ENCODE results near the gene APP. TPM values are rescaled to one million over a fixed set of nuclear protein-coding genes. Genes with fewer than 3 reads are reported as not detected.

APP gene
- total RNA-seq, 1 experiment from 2014 or later, result 560 TPM

DNA sequence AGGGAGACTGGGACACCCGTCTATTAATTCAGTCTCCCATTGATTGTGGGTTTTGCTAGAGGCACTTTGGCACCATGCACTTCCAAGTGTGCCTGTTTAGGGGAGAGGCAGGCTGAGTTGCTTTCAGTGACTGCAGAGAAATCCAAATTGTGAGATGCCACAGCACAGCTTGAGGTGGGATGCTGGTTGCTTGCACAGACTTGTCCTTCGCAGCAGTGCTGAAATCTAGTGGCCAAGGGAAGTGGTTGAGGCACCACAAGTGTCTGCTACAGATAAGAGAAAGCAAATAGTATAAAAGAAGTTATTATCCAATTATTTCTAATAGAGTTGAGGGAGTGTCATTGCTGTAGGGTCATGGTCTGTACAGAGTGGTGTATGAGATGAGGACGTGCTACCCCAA is 40.0 kb upstream of the APP start:
- TF ChIP-seq EMX1 (CRISPR knock-in tag; IDR thresholded peaks at IDR 0.05) (no peak), ZNF671 (CRISPR knock-in tag; IDR thresholded peaks at IDR 0.05) (no peak), NFATC4 (CRISPR knock-in tag; IDR thresholded peaks at IDR 0.05) (no peak)
- TF ChIP-seq, protein P1, sequence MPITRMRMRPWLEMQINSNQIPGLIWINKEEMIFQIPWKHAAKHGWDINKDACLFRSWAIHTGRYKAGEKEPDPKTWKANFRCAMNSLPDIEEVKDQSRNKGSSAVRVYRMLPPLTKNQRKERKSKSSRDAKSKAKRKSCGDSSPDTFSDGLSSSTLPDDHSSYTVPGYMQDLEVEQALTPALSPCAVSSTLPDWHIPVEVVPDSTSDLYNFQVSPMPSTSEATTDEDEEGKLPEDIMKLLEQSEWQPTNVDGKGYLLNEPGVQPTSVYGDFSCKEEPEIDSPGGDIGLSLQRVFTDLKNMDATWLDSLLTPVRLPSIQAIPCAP (CRISPR knock-in tag; IDR thresholded peaks at IDR 0.05), result no peak
- no peak overlapping the region for H3K27ac Mint-ChIP-seq
- H3K4me3 Mint-ChIP-seq, result no peak overlapping the region
- peaks cover 10% of the 10 kb centered on the region for H3K9me3 Mint-ChIP-seq
- H3K27me3 Mint-ChIP-seq (ENCODE audit: low read depth), result no peaks in the 10 kb centered on the region
- ChIA-PET POLR2A (no interaction called here), CTCF (interaction anchor here (0.6 to 1.5 kb wide), 2 partner anchors 18 to 40 kb away, joined by 3 read pairs; partner anchors contain the start of gene APP)
- DNase-seq (ENCODE audit: low spot score), result no peak
- H3K4me1 Mint-ChIP-seq, result peaks cover 39% of the 10 kb centered on the region
- H3K36me3 Mint-ChIP-seq, result peaks cover 5% of the 10 kb centered on the region
- no peak; the same call in 1 of the 2 replicates for ATAC-seq

- H3K4me3 Mint-ChIP-seq, result no peak overlapping the region
- TF ChIP-seq KAT7 (CRISPR knock-in tag; IDR thresholded peaks at IDR 0.05; ENCODE audit: borderline replicate concordance), result no peak
- TF ChIP-seq CREB1 (CRISPR knock-in tag; IDR thresholded peaks at IDR 0.05), result no peak
- TF ChIP-seq, protein P2, sequence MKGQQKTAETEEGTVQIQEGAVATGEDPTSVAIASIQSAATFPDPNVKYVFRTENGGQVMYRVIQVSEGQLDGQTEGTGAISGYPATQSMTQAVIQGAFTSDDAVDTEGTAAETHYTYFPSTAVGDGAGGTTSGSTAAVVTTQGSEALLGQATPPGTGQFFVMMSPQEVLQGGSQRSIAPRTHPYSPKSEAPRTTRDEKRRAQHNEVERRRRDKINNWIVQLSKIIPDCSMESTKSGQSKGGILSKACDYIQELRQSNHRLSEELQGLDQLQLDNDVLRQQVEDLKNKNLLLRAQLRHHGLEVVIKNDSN (CRISPR knock-in tag; IDR thresholded peaks at IDR 0.05), result no peak
- no peak for TF ChIP-seq AR (CRISPR knock-in tag; IDR thresholded peaks at IDR 0.05)
- no peak for TF ChIP-seq ZNF263 (CRISPR knock-in tag; IDR thresholded peaks at IDR 0.05; ENCODE audit: low read depth)
- TF ChIP-seq ZNF232 (CRISPR knock-in tag; IDR thresholded peaks at IDR 0.05), result no peak
- no peak for TF ChIP-seq SP1 (CRISPR knock-in tag; conservative IDR thresholded peaks at IDR 0.05)
- no peak for TF ChIP-seq MYBL2 (CRISPR knock-in tag; IDR thresholded peaks at IDR 0.05)
- no peak for TF ChIP-seq FOXP4 (CRISPR knock-in tag; IDR thresholded peaks at IDR 0.05)
- POLR2A ChIA-PET, result no interaction called here
- H3K9me3 Mint-ChIP-seq, result peaks cover 12% of the 10 kb centered on the region
- no peaks in the 10 kb centered on the region for H3K27me3 Mint-ChIP-seq (ENCODE audit: low read depth)
- CTCF ChIA-PET, result interaction anchor here (1.0 kb wide), 1 partner anchor 36 kb away, joined by 4 read pairs; the partner anchor contains the start of gene APP
- peaks cover 29% of the 10 kb centered on the region for H3K4me1 Mint-ChIP-seq
- H3K27ac Mint-ChIP-seq, result 0 out of 2 replicates have a peak overlapping the region, but pooled peaks have one; percentile 24
- H3K36me3 Mint-ChIP-seq, result peaks cover 5% of the 10 kb centered on the region; the same call in 1 of the 2 replicates
- ATAC-seq (no peak), DNase-seq (ENCODE audit: low spot score) (no peak)
Measured at GRCh38 chr21:26207021-26207420, 36.5 kb upstream of the APP start.

DNA sequence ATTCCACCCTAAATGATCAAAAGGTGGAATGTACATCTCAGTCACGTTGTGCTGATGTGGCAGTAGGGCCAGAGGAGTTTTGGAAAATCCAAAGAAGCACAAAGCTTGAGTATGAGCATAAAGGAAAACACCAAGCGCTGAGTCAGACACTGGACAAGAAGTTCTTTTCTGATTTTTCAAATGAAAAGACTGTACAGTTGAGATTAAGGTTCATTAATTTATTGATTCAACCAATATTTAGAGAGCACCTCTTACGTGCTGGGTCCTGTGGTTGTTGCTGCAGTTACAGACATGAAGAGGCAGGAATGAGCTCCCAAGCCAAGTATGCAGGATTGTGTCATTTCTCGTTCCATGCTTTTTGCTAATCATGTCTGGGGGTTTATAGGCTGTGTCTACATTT is 28.9 kb upstream of the APP start:
- no peaks in the 10 kb centered on the region for H3K9me3 Mint-ChIP-seq
- no peak overlapping the region for H3K27ac Mint-ChIP-seq
- no peak for TF ChIP-seq ZNF138 (CRISPR knock-in tag; conservative IDR thresholded peaks at IDR 0.05)
- CTCF ChIA-PET, result no interaction called here
- no peak for ATAC-seq
- no peaks in the 10 kb centered on the region for H3K36me3 Mint-ChIP-seq
- H3K4me3 Mint-ChIP-seq, result no peak overlapping the region
- POLR2A ChIA-PET, result no interaction called here
- H3K4me1 Mint-ChIP-seq, result peaks cover 2% of the 10 kb centered on the region; the same call in 1 of the 2 replicates
- no peaks in the 10 kb centered on the region for H3K27me3 Mint-ChIP-seq (ENCODE audit: low read depth)
- DNase-seq (ENCODE audit: low spot score), result no peak

DNA sequence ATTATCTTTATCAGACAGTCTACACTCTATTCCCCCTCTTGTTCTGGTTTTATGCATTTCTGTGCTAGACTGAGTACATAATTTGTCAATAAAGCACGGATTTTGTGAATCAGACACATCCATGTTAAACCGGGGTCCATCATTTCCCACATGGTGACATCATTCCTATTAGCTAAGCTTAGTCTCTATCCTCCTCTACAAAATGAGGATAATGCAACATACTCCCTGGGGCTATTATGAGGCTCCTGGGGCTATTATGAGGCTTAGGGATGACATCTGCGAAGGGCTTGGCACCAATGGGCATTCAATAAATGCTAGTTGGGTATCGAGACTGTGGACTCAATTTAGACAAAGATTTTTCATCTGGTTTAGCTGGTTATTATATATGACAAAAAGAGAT is 25.1 kb upstream of the APP start:
- no peak for TF ChIP-seq ZBTB21 (CRISPR knock-in tag; IDR thresholded peaks at IDR 0.05; ENCODE audit: borderline replicate concordance)
- TF ChIP-seq JAZF1 (CRISPR knock-in tag; IDR thresholded peaks at IDR 0.05), result no peak
- TF ChIP-seq NFE2L1 (CRISPR knock-in tag; IDR thresholded peaks at IDR 0.05), result no peak
- ATAC-seq (no peak), DNase-seq (ENCODE audit: low spot score) (no peak)
- Mint-ChIP-seq H3K27ac (no peak overlapping the region), H3K36me3 (peaks cover 3% of the 10 kb centered on the region; the same call in 1 of the 2 replicates), H3K9me3 (peaks cover 8% of the 10 kb centered on the region), H3K4me3 (no peak overlapping the region), H3K27me3 (ENCODE audit: low read depth) (no peaks in the 10 kb centered on the region), H3K4me1 (peaks cover 2% of the 10 kb centered on the region; the same call in 1 of the 2 replicates)
- POLR2A ChIA-PET, result no interaction called here
- CTCF ChIA-PET, result no interaction called here
